Renal cortex interstitium (tissue), 11 donors: Measurements from ENCODE around the gene ELL3. TPM values are rescaled to one million over a fixed set of nuclear protein-coding genes. Genes with fewer than 3 reads are reported as not detected.

Experiments
- DNase-seq, 11 donors: peaks; one replicate each; pipeline ENCODE4 v3.0.0-alpha.2; 2013; ENCODE audit warnings: low read depth in 9 of 11, low spot score in 4 of 11; ENCODE audit errors: extremely low read depth in 1 of 11
- polyA plus RNA-seq, 3 donors: library from polyadenylated mRNA; unstranded; fragments of 120-200 nt; gene quantifications; one replicate each; pipeline ENCODE4 v1.2.1, GENCODE V29; 2013; ENCODE audit not compliant: insufficient read length in 3 of 3

The ELL3 gene
- polyA plus RNA-seq, 3 donors = 2.9 to 4.2 (median 3.3) TPM

- DNase-seq = no peak
Measured at GRCh38 chr15:43794269-43795037, 17.7 kb upstream of the ELL3 start.

- no peak for DNase-seq
Measured at GRCh38 chr15:43793647-43794046, 16.9 kb upstream of the ELL3 start.

DNA sequence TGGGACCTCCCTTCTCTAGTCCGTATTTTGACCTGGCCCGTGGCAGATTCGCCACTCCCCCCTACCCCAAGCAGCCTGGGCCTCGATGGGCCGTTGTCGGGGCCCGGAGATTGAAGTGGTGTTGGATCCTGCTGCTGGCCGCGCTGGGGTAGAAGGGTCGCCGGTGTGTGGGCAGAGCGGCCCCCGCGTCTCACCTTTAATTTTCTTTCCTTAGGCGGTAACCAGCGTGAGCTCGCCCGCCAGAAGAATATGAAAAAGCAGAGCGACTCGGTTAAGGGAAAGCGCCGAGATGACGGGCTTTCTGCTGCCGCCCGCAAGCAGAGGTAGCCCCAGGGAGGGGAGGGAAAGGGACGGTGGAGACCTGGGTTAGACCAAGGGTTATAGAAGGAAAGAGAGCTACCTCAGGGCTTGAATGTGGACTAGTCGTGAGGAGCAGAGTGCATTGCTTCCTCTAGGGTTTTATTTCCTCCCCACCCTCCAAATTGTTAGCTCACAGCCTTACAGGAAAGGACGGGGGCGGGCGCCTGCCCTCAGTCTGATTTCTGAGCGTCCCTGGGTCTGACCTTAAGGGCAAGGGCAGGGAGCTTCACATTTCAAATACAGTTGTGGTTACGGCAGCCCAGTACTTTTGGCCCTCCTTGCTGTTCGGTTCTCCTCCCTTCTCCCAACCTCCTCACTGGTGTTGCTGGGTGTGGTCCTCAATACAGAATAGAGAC, 16.2 kb upstream of the ELL3 start:
- no peak for DNase-seq

GRCh38 chr15:43791993-43792760, 15.4 kb upstream of the ELL3 start, which contains the start of gene SERF2:
SERF2 (plus strand) TSS chr15:43792320; CDS start chr15:43792377, 57 bp downstream.
- DNase-seq = peak; percentile 97 to 100 (median 99)

GRCh38 chr15:43789409-43789808, 12.6 kb upstream of the ELL3 start:
- DNase-seq = no peak

GRCh38 chr15:43779016-43779415, 2.2 kb upstream of the ELL3 start:
- no peak for DNase-seq

- peak in 1 of 11 donors; percentile 50 for DNase-seq
Measured at GRCh38 chr15:43777267-43777914, 625 bp upstream of the ELL3 start.

DNA sequence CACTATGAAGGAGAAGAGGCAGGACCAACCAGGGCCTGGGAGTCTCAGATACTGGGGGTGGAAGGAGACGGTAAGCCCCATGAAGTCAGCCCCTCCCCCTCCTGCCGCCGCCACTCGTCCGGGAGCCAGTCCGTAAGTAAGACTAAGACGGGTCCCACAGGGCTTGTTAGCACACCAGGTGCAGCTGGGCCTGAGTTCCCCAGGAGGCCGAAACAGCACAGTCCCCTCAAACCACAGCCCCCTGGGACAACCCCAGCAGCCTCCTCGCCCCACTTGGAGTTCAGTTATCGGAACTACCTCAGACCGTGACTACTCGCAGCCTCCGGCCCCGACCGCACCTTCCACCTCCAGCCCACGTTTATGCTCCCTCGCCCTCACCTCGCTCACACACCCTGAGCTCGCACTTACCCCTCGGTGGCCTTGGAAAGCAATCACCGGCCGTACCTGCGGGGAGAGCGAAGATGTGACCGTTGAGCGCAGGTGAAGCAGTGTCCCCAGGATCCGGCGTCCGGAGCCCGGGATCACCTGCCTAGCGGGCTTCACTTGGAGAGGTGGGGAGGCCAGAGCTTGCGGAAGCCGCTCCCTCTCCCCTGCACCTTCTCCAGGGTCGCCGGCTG, 557 bp downstream of the ELL3 start:
- DNase-seq = no peak

- DNase-seq = peak in 1 of 11 donors; percentile 17
Measured at GRCh38 chr15:43775411-43775965, 1.3 kb downstream of the ELL3 start.

DNA sequence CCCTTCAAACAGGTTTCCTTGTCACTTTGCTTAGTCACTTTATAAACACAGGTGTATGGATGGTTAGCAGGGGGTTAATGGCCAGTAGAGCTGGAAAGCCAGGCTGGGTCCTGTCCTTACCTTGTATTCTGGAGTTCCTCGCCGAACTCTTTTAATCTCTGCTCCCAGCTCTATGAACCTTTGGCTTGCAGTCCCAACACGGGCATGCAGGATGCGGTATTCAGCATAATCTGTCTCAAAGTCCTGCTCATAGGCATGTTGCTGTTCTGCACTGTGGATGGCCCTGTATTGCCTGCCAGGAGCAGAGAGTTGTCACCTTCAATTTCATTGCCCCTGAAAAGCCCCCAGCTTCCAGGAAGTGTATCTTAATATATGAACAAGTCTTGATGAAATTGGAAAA, 2.7 kb downstream of the ELL3 start:
- no peak for DNase-seq

- no peak for DNase-seq
Measured at GRCh38 chr15:43772624-43773023, 4.1 kb downstream of the ELL3 start.

- no peak for DNase-seq
Measured at GRCh38 chr15:43771816-43772215, 5.0 kb downstream of the ELL3 start.

GRCh38 chr15:43769584-43770228, 7.1 kb downstream of the ELL3 start:
- peak in 5 of 11 donors; percentile 7 to 45 (median 31) for DNase-seq

DNA sequence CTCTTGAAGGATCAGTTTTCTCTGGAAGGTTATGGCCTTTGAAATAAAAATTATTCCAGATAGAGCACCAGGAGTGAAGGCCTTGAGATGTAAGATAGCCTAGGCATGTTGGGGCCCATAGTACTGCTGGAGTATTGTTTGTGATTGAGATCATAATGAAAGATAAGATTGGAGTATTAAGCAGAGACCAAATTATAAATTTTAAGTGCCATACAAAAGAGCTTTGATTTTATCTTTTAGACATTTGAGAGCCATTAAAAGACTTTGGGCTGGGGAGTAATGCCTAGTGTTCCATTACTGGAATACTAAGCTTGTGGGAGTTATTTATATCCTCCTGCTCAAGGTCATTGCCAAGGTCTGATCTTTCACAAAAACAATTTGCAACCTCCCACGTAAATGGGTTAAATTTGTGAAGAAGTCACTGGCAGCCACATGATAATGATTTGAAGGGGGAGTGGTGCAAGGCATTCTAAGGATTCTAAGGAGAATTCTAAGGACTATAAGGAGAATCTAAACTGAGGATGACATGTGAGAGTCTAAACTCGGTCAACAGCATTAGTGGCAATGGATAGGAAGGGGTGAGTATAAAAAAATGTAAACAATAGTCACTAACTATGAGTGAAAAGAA, 12.8 kb downstream of the ELL3 start:
- DNase-seq = no peak

GRCh38 chr15:43762824-43763223, 13.9 kb downstream of the ELL3 start:
- DNase-seq = no peak

DNA sequence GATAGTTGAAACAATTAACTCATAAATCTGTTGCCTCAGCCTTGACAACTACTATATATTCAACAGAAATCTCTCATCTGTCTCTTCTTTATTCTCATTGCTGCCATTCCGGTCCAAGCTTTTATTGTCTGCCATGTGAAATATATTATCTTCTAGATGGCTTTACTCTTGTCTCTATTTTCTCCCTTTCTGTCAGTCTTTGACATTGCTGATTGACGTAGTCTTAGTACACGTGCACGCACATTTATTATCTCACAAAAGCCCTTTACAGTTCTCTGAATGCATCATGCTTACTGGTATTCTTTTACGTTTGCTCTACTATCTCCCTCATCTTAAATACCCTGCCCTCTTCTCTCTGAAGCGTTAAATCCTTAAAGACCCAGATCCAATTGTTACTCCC, 24.9 kb downstream of the ELL3 start:
- no peak for DNase-seq

DNA sequence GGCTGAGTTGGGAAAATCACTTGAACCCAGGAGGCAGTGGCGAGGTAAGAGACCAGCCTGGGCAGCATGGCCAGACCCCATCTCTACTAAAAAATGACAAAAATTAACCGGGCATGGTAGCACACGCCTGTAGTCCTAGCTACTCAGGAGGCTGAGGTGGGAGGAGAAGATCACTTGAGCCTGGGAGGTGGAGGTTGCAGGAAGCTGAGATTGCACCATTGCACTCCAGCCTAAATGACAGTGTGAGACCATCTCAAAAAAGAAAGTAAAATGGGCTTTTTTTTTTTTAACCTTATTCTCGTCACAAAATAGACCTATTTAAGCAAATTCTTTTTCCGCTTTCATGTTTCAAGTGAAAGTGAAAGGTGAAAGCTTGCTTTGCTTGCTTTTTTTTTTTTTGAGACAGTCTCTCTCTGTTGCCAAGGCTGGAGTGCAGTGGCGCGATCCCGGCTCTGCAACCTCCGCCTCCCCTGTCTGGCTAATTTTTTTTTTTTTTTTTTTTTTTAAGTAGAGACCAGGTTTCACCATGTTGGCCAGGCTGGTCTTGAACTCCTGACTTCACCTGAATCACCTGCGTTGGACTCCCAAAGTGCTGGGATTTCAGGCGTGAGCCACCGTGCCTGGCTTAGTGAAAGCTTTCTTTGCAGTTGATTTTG, 26.9 kb downstream of the ELL3 start:
- DNase-seq = no peak
